Activated T-helper 17 cell treated with anti-CD3 and anti-CD28 coated beads, Interleukin-2, amount 50 U/mL, for 72 hours (primary cell): ENCODE results near the gene GREB1. TPM values are rescaled to one million over a fixed set of nuclear protein-coding genes. Genes with fewer than 3 reads are reported as not detected.

Source experiments
- ATAC-seq: fragments of 150-1000 bp; cut with Tn5 transposase; replicated peaks from 2 replicates; pipeline ENCODE4 v1.10.0; 2021; ENCODE audit warnings: mild to moderate bottlenecking, moderate library complexity
- H3K27ac Mint-ChIP-seq: one replicate; pipeline ENCODE4 v1.8.0; 2022; ENCODE audit warnings: mixed read lengths
- H3K27me3 Mint-ChIP-seq: one replicate; pipeline ENCODE4 v1.8.0; 2022; ENCODE audit warnings: mixed read lengths
- H3K36me3 Mint-ChIP-seq: one replicate; pipeline ENCODE4 v1.8.0; 2022; ENCODE audit warnings: low read depth, mild to moderate bottlenecking, mixed read lengths
- H3K4me1 Mint-ChIP-seq: one replicate; pipeline ENCODE4 v1.8.0; 2022; ENCODE audit warnings: mixed read lengths
- H3K4me3 Mint-ChIP-seq: one replicate; pipeline ENCODE4 v1.8.0; 2022; ENCODE audit warnings: mild to moderate bottlenecking, mixed read lengths
- H3K9me3 Mint-ChIP-seq: one replicate; pipeline ENCODE4 v1.8.0; 2022; ENCODE audit warnings: mixed read lengths
- total RNA-seq, 2 donors: library from RNA; stranded (reverse); gene quantifications; one replicate each; pipeline ENCODE4 v1.2.3, GENCODE V29; 2022

GREB1 gene
- total RNA-seq, 2 donors from 2014 or later, result 0.95 to 1.0 TPM

GRCh38 chr2:11687736-11688135 is 153.9 kb downstream of the GREB1 start:
- no peak for ATAC-seq
- Mint-ChIP-seq H3K27ac (no peak overlapping the region), H3K9me3 (no peaks in the 10 kb centered on the region), H3K36me3 (no peaks in the 10 kb centered on the region), H3K27me3 (peaks cover 7% of the 10 kb centered on the region), H3K4me3 (peak overlapping the region; percentile 75), H3K4me1 (peaks cover 8% of the 10 kb centered on the region)

- peak; percentile 94 for ATAC-seq
- Mint-ChIP-seq H3K27ac (no peak overlapping the region), H3K4me1 (peaks cover 8% of the 10 kb centered on the region), H3K9me3 (no peaks in the 10 kb centered on the region), H3K36me3 (no peaks in the 10 kb centered on the region), H3K4me3 (peak overlapping the region; percentile 75), H3K27me3 (peaks cover 7% of the 10 kb centered on the region)
These were observed 154.6 kb downstream of the GREB1 start for GRCh38 chr2:11688222-11689069.

- Mint-ChIP-seq H3K9me3 (no peaks in the 10 kb centered on the region), H3K36me3 (no peaks in the 10 kb centered on the region), H3K4me3 (no peak overlapping the region), H3K27me3 (no peaks in the 10 kb centered on the region), H3K27ac (no peak overlapping the region), H3K4me1 (peaks cover 8% of the 10 kb centered on the region)
- no peak for ATAC-seq
These were observed 157.3 kb downstream of the GREB1 start for GRCh38 chr2:11691076-11691660.

Other genes with a start within 250 kb of the GREB1 start
- gene ROCK2, start 189.4 kb upstream of the GREB1 start, total RNA-seq, result 10 to 100 TPM; 13.7 to 22.4 TPM
- 1 to 10 TPM; 5.8 to 8.6 TPM for gene E2F6, start 67.9 kb upstream of the GREB1 start, total RNA-seq
- gene NTSR2, start 136.2 kb downstream of the GREB1 start, total RNA-seq, result not detected
- gene LPIN1, start 212.6 kb downstream of the GREB1 start, total RNA-seq, result 10 to 100 TPM; 59.0 to 69.2 TPM